Retinal pigment epithelial cell (primary cell): ENCODE measurements around the gene TMEM141.

ENCODE experiments used
- DNase-seq: peaks from one replicate; pipeline ENCODE4 v3.0.0-alpha.2; 2010; ENCODE audit warnings: low read depth
- H3K4me3 ChIP-seq: 2 replicates; pipeline ENCODE4 v1.5.1; 2011; ENCODE audit warnings: mild to moderate bottlenecking, low read length, control low read depth, moderate library complexity
- TF ChIP-seq, protein P1 (sequence below): conservative IDR thresholded peaks from 2 replicates; pipeline ENCODE4 v1.5.1; 2011; ENCODE audit warnings: low read depth, low read length, control low read depth, inconsistent platforms

TMEM141 gene

DNA sequence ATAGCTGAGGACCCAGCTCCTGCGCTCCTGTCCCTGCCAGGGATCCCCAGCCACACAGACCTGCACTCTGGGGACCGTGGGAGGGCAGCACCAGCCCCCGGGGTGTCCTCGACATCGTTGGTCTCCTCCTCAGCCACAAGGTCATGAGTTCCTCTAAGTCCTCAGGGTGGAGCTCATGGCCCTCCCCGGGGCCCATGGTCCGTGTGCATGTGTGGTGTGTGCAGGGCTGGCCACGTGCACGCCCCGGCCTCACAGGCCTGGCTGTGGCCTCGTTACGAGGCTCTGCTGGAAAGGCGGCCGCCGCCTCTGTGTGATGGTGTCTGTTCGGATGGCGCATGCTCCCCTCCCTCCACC lies 35.0 kb downstream of the TMEM141 start:
- TF ChIP-seq, protein P1, sequence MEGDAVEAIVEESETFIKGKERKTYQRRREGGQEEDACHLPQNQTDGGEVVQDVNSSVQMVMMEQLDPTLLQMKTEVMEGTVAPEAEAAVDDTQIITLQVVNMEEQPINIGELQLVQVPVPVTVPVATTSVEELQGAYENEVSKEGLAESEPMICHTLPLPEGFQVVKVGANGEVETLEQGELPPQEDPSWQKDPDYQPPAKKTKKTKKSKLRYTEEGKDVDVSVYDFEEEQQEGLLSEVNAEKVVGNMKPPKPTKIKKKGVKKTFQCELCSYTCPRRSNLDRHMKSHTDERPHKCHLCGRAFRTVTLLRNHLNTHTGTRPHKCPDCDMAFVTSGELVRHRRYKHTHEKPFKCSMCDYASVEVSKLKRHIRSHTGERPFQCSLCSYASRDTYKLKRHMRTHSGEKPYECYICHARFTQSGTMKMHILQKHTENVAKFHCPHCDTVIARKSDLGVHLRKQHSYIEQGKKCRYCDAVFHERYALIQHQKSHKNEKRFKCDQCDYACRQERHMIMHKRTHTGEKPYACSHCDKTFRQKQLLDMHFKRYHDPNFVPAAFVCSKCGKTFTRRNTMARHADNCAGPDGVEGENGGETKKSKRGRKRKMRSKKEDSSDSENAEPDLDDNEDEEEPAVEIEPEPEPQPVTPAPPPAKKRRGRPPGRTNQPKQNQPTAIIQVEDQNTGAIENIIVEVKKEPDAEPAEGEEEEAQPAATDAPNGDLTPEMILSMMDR: no peak
- DNase-seq: no peak

DNA sequence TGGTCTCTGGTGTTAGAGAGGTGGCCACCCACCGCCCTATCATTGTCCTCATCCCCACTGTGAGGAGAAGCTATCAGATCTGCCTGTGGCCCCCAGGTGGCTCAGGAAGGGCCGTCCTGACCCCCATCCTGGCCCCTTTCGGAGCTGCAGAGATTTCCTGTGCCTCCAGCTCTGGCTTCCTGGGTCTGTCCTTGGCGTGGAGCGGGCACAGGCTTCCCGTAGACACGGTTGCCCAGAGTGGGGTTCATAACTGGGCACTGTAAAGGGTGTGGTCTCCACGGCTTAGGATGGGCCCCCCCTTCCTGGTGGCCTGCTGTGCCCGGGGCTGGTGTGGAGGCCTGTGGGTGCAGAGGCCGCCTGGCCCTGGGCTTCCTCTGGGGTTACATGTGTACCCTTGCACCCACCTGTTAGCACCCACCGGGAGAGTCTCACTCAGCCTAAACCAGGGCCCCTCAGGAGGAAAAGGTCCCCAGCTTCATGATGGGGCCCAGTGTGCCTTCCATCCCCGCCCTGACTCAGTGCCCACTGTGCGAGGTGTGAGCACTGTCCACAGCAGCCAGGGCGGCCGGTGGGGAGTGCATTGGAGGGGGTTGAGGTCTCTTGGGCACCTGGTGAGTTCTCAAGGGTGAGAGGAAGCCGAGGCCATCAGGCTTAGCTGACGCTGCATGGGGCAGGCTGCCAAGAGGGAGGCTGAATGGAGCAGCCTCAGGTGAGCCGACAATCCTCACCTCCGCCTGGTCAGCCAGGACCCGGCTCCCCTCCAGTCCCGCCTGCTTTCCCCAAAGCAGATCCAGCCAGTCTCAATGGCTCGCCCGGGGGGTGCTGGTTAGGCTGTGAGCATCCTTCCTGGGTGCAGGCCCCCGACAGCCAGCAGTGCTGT lies 35.8 kb downstream of the TMEM141 start:
- H3K4me3 ChIP-seq: no peak overlapping the region
- DNase-seq: no peak
- TF ChIP-seq, protein P1: no peak

More for the DNA sequence above, 35.0 kb downstream of the TMEM141 start:
- no peak overlapping the region for H3K4me3 ChIP-seq

DNA sequence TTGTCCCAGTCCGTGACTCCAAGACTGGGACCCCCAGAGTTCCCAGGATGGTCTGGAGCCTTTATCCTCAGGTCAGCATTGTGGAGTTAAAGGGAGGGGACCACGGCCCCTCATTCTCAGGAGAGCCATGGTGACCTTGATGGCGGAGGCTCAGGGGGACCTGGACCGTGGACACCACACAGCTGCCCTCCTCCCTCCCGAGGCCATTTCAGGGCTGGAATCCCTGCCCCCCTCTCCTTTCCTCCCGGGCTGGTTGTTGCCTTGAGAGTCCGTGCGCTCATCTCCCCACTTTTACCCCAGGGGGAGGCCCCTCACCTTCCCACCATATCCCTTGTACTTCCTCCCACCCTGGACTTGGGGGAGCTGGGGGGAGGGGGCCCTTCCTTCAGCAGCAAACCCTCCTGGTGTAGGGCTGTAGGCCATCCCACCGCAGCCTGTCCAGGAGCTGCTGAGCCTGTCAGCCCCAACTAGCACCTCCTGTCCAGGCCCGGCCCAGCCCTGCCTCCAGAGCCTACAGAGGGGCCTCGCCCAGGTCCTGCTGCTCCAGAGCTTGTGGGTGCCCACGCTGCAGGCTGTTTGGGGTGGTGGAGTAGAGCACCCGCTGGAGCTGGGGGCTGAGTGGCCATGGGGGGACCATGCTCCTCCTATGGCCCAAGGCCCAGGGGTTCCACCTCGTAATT lies 36.8 kb downstream of the TMEM141 start:
- no peak for DNase-seq
- TF ChIP-seq, protein P1: no peak
- H3K4me3 ChIP-seq: no peak overlapping the region

DNA sequence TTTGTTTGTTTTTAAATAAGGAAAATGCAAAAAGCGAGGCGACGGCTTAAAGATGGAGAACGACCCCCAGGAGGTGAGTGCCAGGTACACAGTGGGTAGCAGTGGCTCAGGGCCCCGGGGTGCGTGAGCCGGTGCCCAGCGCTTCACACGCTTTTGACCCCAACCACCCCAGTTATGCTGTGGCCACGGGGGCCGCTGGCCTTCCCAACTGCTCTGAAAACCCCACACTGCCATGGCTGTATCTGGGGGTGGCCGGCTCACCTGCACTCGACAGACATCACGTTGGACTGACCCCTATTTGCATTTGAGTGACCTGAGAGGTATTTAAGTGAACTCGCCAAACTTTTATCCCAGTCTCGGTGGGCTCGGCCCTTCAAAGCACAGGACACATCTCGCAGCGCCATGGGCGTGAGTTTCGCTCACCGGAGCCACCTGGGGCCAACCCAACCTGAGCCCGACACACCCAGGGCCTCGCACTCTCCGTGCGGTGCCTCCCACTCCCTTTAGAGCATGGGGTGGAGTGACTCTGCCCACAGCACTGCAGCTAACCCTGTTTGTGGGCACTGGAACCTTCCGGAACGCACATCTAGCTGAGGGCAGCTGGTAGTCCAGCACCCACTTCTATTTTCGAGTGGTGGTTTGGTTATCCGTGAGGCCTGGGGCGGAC lies 37.5 kb downstream of the TMEM141 start:
- TF ChIP-seq, protein P1: no peak
- DNase-seq: no peak
- H3K4me3 ChIP-seq: no peak overlapping the region

DNA sequence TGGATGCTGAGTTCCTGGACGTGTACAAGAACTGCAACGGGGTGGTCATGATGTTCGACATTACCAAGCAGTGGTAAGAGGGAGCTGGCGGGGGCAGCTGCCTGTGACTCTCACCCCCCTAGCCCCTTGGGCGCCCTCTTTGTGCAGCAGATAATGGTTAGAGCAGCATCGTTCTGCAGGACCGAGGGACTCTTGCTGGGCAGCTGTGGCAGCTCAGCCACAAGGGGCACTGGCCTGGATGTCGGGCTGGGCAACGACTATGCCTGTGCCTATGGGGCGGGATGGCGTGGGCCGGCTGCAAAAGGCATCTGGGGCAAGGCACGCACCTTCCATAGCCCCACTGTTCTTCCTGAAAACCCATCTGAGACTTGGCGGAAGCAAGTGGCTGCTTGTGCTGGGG lies 38.3 kb downstream of the TMEM141 start:
- TF ChIP-seq, protein P1: no peak
- no peak overlapping the region for H3K4me3 ChIP-seq
- DNase-seq: no peak

DNA sequence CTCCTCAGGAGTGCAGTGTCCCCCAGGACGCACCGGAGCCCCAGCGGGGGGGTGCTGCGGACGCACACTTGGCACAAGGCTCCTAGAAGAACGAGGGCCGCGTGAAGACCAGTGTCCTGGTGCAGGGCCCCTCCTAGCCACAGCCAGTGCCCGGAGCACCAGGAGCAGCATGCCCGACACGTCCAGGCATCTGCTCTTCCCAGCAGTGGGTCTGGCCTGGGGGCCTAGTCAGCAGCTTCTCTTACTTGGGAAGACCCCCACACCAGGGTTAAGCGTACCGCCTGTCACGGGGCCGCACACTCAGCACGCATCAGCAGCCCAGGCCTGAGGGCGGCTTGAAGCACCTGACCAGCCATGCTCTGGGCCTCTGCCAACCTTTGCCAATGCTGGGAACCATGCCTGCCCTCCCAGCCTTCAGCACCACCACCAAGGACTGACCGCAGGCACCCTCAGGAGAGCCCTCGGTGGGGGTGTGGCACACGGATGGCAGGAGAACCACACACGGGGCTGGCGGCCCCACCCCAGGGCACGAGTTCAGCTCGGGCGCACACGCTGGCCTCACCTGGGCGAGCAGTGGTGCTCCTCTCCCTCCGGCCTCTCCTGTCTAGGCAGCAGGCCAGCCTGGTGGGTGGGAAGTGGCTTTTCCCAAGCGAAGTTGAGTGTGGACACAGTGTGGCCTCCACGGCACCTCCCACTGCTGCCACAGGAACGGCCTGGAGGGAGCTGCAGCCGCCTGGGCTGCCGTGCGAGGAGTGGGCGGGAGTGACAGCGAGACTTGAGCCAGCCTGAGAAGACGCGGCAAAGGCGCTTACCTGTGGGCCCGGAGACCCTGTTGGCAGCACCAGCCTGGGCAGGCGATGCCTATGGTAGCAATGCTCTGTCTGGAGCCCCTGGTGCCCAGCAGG lies 39.1 kb downstream of the TMEM141 start:
- TF ChIP-seq, protein P1: no peak
- DNase-seq: no peak
- no peak overlapping the region for H3K4me3 ChIP-seq
